ENCODE results near the gene DDX4. TPM values are rescaled to one million over a fixed set of nuclear protein-coding genes. Genes with fewer than 3 reads are reported as not detected.

DDX4 gene
- total RNA-seq = not detected in 2 replicates

DNA sequence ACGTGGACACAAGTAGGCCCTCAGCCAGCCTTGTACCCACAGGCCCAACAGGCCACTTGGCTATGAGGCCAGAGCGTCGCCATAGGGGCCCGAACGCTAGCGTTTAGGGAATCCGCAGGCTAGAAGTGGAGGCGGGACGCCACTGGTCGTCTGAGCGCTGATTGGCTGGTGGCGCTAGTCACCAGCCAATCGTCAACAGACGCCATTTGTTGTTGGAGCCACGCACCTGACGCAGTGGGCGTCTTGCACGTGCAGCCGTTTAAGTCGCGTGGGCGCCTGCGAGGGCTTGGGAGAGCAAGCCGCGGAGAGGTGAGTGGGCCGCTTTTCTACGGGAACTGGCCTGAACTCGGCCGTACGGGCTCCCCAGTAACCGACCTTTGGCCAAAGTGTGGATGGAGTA is at the start of gene DDX4:
Gene DDX4 (plus strand): TSS at position 269 of the 400 bp plus-strand sequence. CDS start 903 bp downstream, outside the sequence.

DNA sequence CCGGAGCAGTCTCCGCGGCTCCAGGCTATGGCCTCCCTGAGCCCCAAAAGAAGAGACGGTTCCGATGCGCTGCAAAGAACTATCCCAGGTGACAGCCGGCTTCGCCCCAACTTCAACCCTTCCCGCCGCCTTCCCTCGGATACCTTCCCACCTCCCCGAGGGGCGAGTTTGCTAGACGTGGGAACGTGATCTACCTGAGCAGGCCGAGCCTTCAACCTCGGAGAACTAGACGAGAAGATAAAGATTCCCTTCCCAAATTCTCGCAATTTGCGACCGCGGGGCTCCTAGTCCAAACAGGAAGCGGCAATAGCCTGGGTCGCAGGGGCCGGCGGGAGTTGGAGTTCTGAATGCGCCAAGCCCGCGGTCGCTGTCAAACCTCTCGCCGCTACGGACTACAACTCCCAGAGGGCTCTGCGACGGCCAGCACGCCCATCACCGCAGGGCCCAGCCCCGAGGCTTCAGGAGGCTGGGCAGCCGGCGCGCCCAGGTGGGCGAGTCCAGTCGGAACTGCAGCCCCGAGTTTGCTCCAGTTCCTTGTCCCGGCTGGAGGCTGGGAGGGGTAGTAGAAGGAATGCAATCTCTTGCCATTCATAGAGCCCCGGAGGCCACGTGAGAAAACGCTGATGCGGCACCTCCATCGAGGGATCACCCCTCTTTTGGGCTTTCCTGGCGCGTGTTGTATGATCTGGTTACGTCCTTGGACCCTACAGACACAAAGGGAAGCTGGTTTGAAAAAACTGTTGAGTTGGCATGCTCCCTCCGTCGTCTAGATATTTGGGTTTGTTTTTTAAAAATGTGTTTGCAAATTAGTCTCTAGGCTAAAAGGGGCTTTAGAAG is 25.6 kb upstream of the DDX4 start, which contains the start of gene SLC38A9:
Gene SLC38A9 (minus strand): TSS at position 302 of the 837 bp plus-strand sequence. CDS start 14,366 bp downstream, outside the sequence.

DNA sequence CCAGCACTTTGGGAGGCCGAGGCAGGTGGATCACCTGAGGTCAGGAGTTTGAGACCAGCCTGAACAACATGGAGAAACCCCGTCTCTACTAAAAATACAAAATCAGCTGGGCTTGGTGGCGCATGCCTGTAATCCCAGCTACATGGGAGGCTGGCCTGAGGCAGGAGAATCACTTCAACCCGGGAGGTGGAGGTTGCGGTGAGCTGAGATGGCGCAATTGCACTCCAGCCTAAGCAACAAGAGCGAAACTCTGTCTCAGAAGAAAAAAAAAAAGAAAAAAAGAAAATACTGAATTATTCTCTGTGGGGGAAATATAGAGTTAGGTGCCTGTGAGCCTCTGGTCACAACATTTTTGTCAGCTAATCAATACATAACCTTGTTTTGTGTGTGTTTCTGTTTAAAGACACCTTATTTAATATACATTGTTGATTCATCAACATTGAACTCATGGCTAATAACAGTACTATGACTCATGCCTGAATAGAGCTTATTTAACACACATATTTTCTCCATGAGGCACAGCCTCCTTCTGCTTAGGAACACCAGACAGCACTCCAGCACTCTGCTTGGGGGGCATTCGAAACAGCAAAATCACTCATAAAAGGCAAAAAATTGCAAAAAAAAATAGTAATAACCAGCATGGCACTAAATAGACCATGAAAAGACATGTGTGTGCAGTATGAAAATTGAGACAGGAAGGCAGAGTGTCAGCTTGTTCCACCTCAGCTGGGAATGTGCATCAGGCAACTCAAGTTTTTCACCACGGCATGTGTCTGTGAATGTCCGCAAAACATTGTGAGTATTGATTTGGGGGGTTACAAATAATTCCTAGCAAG is 113.2 kb downstream of the DDX4 start, which contains the start of gene IL31RA:
Gene IL31RA (plus strand): TSS at position 519 of the 836 bp plus-strand sequence. CDS start 214 bp downstream, at position 733.

Other genes with a start within 250 kb of the DDX4 start
- gene PLPP1, start 203.1 kb upstream of the DDX4 start, total RNA-seq = 11.2 and 69.7 TPM in 2 replicates
- gene SLC38A9, start 25.7 kb upstream of the DDX4 start, total RNA-seq = 25.8 and 33.9 TPM in 2 replicates
- under 0.01 and 0.27 TPM in 2 replicates for gene IL31RA, start 113.3 kb downstream of the DDX4 start, total RNA-seq

Data from endothelial cell of coronary artery (primary cell).